ENCODE results near the gene HIRIP3.

DNA sequence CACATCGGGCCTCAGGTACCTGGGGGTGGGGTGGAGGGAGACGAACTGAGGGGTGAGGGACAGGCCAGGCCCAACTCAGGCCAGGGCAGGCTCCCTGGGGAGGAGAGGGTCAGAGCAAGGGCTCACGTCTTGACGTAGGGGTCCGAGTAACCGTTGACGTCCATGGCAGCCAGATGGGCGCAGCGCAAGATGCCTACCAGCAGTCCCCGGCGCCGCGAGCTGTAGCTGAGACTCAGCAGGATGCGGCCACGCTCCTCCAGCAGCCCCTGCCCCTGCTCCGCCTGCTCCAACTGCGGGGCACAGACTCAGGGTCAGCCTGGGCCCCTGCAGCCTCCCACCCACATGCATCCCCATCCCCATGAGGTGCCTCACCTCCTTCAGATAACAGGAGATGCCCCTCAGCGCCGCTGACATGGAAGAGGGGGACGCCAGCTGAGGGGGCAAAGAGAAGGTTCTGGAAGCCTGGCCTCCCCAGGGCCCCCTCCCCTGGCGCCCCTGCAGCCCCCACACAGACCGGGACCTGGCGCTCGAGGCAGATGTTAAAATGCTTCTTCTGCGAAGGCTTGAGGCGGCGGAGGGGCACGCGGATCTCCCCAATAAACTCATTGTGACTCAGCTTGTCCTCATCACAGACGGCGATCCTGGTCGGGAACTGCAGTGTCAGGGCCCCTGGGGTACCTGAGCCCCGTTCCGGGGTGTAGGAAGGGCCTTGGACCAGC, 11.4 kb upstream of the HIRIP3 start:
- TF ChIP-seq, protein P1, sequence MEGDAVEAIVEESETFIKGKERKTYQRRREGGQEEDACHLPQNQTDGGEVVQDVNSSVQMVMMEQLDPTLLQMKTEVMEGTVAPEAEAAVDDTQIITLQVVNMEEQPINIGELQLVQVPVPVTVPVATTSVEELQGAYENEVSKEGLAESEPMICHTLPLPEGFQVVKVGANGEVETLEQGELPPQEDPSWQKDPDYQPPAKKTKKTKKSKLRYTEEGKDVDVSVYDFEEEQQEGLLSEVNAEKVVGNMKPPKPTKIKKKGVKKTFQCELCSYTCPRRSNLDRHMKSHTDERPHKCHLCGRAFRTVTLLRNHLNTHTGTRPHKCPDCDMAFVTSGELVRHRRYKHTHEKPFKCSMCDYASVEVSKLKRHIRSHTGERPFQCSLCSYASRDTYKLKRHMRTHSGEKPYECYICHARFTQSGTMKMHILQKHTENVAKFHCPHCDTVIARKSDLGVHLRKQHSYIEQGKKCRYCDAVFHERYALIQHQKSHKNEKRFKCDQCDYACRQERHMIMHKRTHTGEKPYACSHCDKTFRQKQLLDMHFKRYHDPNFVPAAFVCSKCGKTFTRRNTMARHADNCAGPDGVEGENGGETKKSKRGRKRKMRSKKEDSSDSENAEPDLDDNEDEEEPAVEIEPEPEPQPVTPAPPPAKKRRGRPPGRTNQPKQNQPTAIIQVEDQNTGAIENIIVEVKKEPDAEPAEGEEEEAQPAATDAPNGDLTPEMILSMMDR (IDR thresholded peaks at IDR 0.05; ENCODE audit: low read depth, low read length, poor library complexity, severe bottlenecking), result no peak
- TF ChIP-seq EZH2phosphoT487 (IDR thresholded peaks at IDR 0.05; ENCODE audit: borderline replicate concordance, low read length), result no peak

Data from DOHH2 (cell line).